Lower leg skin (tissue), 4 donors: Measurements from ENCODE around the gene NELFCD. TPM values are rescaled to one million over a fixed set of nuclear protein-coding genes. Genes with fewer than 3 reads are reported as not detected.

ENCODE experiments used
- DNase-seq, 2 donors: peaks; one replicate each; pipeline ENCODE4 v3.0.0-alpha.2; 2019; ENCODE audit warnings: low spot score in 2 of 2
- H3K4me3 ChIP-seq: fragments of 200-600 bp; sonication (generic); 2 replicates; pipeline ENCODE4 v1.5.1; 2017; ENCODE audit warnings: mild to moderate bottlenecking, low read depth; ENCODE audit not compliant: poor library complexity, severe bottlenecking
- CTCF ChIP-seq, 3 donors: fragments of 450-650 bp; IDR thresholded peaks; one replicate each; pipeline ENCODE4 v1.5.1; 2016; ENCODE audit warnings: antibody characterized with exemption in 3 of 3, mild to moderate bottlenecking in 3 of 3, moderate library complexity in 2 of 3
- POLR2A ChIP-seq, 2 donors: fragments of 450-650 bp; IDR thresholded peaks; one replicate each; pipeline ENCODE4 v1.6.1; 2016 to 2017; ENCODE audit warnings: antibody characterized with exemption in 2 of 2, mild to moderate bottlenecking in 1 of 2, moderate library complexity in 1 of 2
- WGBS, 2 donors: methylation state at CpG; one replicate each; pipeline ENCODE4 v1.1.5; 2018; 5-methylcytosine and 5-hydroxymethylcytosine counted together
- intact Hi-C: fragments of 100-400 bp; cut with DNase I; formaldehyde crosslinking; loops from one replicate; pipeline ENCODE4 v1.15.0; 2023; ENCODE audit warnings: low total_unique reads
- total RNA-seq, 4 donors: library from RNA; depleted of rRNA; stranded (reverse); fragments of >200 nt; gene quantifications; one replicate each; pipeline ENCODE4 v1.1.0, GENCODE V29; 2016

NELFCD gene
- total RNA-seq, 4 donors from 2014 or later, result 36.9 to 53.8 (median 44.6) TPM

- H3K4me3 ChIP-seq, result no peak overlapping the region
- intact Hi-C loops, result no loop called here
- whole genome bisulfite sequencing, 2 donors, result 55 to 70% methylated on average over 2 of the region's 2 CpGs
- TF ChIP-seq CTCF (IDR thresholded peaks at IDR 0.05) (no peak), POLR2A (IDR thresholded peaks at IDR 0.05) (no peak)
- DNase-seq, result no peak
These were observed 44.0 kb downstream of the NELFCD start for GRCh38 chr20:59025086-59025485.

- WGBS, 2 donors, result 89 to 90% methylated on average over 4 of the region's 4 CpGs
- H3K4me3 ChIP-seq, result no peak overlapping the region
- intact Hi-C loops, result no loop called here
- DNase-seq, result no peak
- TF ChIP-seq POLR2A (IDR thresholded peaks at IDR 0.05) (no peak), CTCF (IDR thresholded peaks at IDR 0.05) (no peak)
These were observed 44.5 kb downstream of the NELFCD start for GRCh38 chr20:59025511-59025910.

GRCh38 chr20:59026904-59027740 lies 46.1 kb downstream of the NELFCD start:
- DNase-seq, result no peak
- no peak overlapping the region for H3K4me3 ChIP-seq
- 85 to 87% methylated on average over 5 of the region's 5 CpGs for WGBS, 2 donors
- intact Hi-C loops, result no loop called here
- TF ChIP-seq CTCF (IDR thresholded peaks at IDR 0.05) (no peak), POLR2A (IDR thresholded peaks at IDR 0.05) (no peak)

- WGBS, 2 donors, result 81 to 83% methylated on average over 8 of the region's 8 CpGs
- no peak for TF ChIP-seq CTCF (IDR thresholded peaks at IDR 0.05)
- TF ChIP-seq POLR2A (IDR thresholded peaks at IDR 0.05), result no peak
- intact Hi-C loops, result no loop called here
- DNase-seq, result no peak
- H3K4me3 ChIP-seq, result no peak overlapping the region
These were observed 46.8 kb downstream of the NELFCD start for GRCh38 chr20:59027741-59028320.

GRCh38 chr20:59028812-59029211 lies 47.8 kb downstream of the NELFCD start:
- WGBS, 2 donors, result 63 to 67% methylated on average over 2 of the region's 2 CpGs

More at GRCh38 chr20:59028812-59029211, 47.8 kb downstream of the NELFCD start:
- DNase-seq, result no peak
- TF ChIP-seq CTCF (IDR thresholded peaks at IDR 0.05), result no peak
- TF ChIP-seq POLR2A (IDR thresholded peaks at IDR 0.05), result no peak
- intact Hi-C loops, result no loop called here
- no peak overlapping the region for H3K4me3 ChIP-seq
